Left ventricle myocardium inferior (tissue), 1 donor: ENCODE data around the gene GRIP2. TPM values are rescaled to one million over a fixed set of nuclear protein-coding genes. Genes with fewer than 3 reads are reported as not detected.

Source experiments
- DNase-seq: peaks from one replicate; pipeline ENCODE4 v3.0.0-alpha.2; 2020
- H3K27ac ChIP-seq: fragments of 200-600 bp; replicated peaks from 2 replicates; pipeline ENCODE4 v1.8.0; 2021
- H3K27me3 ChIP-seq: fragments of 200-600 bp; 2 replicates; pipeline ENCODE4 v1.8.0; 2021; ENCODE audit warnings: low read depth
- H3K36me3 ChIP-seq: fragments of 200-600 bp; 2 replicates; pipeline ENCODE4 v1.8.0; 2021
- H3K4me1 ChIP-seq: fragments of 200-600 bp; 2 replicates; pipeline ENCODE4 v1.8.0; 2021
- H3K4me3 ChIP-seq: fragments of 200-600 bp; 2 replicates; pipeline ENCODE4 v1.8.0; 2021; ENCODE audit warnings: mild to moderate bottlenecking, moderate library complexity
- H3K9me3 ChIP-seq: fragments of 200-600 bp; replicated peaks from 2 replicates; pipeline ENCODE4 v1.8.0; 2021
- intact Hi-C: fragments of 100-400 bp; cut with micrococcal nuclease; formaldehyde crosslinking; loops from one replicate; pipeline ENCODE4 v1.11.0; 2022
- total RNA-seq: library from RNA; stranded (reverse); fragmentation: NEBNext Ultra II Directional; extraction: Animal tissue kit (Norgen Biotek cat#: 25700); gene quantifications from one replicate; pipeline ENCODE4 v1.2.1, GENCODE V29; 2021
- TF ChIP-seq, protein P1 (sequence below): fragments of 200-600 bp; IDR thresholded peaks from 2 replicates; pipeline ENCODE4 v1.8.0; 2021; ENCODE audit warnings: antibody characterized with exemption, mild to moderate bottlenecking, borderline replicate concordance
- donor health status: DM: no; HTN: yes; CAD: no; lungs with severe emphysema.

GRIP2 gene
- total RNA-seq, 1 donor from 2014 or later = 59.1 TPM

DNA sequence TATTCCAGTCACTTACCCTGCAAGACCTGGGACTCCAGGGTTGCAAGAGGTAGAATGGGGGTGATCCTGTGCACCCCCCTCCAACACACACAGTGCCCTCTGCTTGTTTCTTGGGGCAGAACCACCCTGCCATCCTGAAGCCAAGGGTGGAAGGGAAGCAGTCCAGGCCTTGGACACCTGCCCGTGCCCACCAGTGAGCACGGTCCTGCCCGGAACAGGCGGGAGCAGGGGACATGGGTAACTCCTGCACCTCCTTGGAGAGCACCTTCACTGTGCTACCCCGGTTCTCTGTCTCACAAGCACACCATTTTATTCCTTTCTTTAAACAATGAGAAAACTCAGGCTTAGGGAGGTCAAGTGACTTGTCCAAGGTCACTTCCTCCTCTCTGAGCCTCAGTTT is 80.8 kb downstream of the GRIP2 start:
- no peak for DNase-seq
- Histone ChIP-seq H3K27ac (no peak overlapping the region), H3K27me3 (peaks cover 58% of the 10 kb centered on the region), H3K4me3 (no peak overlapping the region), H3K9me3 (no peaks in the 10 kb centered on the region), H3K36me3 (peaks cover 11% of the 10 kb centered on the region), H3K4me1 (peaks cover 71% of the 10 kb centered on the region)
- intact Hi-C loops = no loop called here
- TF ChIP-seq, protein P1, sequence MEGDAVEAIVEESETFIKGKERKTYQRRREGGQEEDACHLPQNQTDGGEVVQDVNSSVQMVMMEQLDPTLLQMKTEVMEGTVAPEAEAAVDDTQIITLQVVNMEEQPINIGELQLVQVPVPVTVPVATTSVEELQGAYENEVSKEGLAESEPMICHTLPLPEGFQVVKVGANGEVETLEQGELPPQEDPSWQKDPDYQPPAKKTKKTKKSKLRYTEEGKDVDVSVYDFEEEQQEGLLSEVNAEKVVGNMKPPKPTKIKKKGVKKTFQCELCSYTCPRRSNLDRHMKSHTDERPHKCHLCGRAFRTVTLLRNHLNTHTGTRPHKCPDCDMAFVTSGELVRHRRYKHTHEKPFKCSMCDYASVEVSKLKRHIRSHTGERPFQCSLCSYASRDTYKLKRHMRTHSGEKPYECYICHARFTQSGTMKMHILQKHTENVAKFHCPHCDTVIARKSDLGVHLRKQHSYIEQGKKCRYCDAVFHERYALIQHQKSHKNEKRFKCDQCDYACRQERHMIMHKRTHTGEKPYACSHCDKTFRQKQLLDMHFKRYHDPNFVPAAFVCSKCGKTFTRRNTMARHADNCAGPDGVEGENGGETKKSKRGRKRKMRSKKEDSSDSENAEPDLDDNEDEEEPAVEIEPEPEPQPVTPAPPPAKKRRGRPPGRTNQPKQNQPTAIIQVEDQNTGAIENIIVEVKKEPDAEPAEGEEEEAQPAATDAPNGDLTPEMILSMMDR = no peak

DNA sequence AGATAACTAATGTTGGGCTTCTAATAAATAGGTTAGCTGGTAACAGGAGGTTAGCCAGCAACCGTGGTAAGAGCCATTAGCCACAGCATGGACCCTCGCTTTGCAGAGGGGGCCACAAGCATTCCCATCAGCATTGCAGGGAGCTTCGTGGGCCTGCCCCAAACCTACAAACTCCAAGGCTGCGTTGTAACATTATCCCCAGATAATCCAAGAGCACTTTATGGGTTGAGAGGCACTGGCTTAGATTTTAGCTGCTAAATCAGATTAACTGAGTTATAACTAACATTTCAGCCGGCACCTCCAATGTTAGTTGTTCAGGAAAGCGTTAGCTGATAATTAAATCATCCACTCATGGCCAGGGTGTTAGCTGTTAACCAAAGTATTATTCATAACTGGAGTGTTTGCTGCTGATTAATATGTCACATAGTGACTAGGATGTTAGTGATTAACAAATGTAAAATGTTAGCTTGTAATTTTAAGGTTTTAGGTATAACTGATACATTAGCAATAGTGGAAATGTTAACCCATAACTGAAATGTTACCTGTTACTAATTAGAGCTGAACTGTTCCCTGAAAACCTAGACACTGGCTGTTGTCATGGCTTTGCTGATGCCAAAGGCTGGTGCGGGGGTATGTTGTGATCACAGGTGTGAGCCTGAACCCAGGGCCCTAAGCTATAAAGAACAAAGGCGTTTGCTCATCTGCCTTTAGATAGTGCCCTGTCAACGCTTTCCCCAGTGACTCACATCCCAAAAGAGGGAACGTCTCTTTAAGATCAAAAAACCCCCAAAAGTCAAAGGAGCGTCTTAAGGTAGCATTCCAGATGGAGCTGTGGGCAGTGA is 81.5 kb downstream of the GRIP2 start:
- H3K27me3 ChIP-seq = peaks cover 56% of the 10 kb centered on the region
- H3K4me3 ChIP-seq = no peak overlapping the region
- no peaks in the 10 kb centered on the region for H3K9me3 ChIP-seq
- intact Hi-C loops = no loop called here
- H3K4me1 ChIP-seq = peaks cover 73% of the 10 kb centered on the region
- no peak for DNase-seq
- no peak overlapping the region for H3K27ac ChIP-seq
- TF ChIP-seq, protein P1 = no peak
- H3K36me3 ChIP-seq = peaks cover 9% of the 10 kb centered on the region

GRCh38 chr3:14457999-14458398 is 82.1 kb downstream of the GRIP2 start:
- peaks cover 73% of the 10 kb centered on the region for H3K4me1 ChIP-seq
- H3K27ac ChIP-seq = peak overlapping the region; percentile 24
- H3K27me3 ChIP-seq = peaks cover 52% of the 10 kb centered on the region
- no peak for DNase-seq
- H3K36me3 ChIP-seq = peaks cover 2% of the 10 kb centered on the region
- intact Hi-C loops = no loop called here
- TF ChIP-seq, protein P1 = no peak
- H3K9me3 ChIP-seq = no peaks in the 10 kb centered on the region
- H3K4me3 ChIP-seq = no peak overlapping the region

DNA sequence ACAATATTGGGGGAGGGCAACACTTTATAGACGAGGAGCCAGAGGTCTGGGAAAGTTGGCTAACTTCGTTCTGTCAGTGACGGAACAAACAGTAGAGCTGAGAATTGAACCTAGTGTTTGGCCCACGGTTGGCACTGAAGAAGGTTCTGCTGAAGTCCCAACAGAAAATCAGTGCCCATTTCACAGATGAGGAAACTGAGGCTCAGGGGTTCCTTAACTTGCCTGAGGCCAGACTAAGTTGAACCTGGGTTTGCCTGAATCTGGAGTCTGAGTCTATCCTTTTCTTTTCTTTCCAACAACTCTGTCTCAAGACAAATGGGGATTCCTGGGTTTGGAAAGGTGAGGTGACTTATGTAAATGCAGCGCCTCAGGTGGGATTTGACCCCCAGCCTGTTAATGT is 82.7 kb downstream of the GRIP2 start:
- TF ChIP-seq, protein P1 = no peak
- Histone ChIP-seq H3K4me1 (peaks cover 72% of the 10 kb centered on the region), H3K4me3 (no peak overlapping the region), H3K27ac (peak overlapping the region; percentile 24), H3K36me3 (no peaks in the 10 kb centered on the region), H3K9me3 (no peaks in the 10 kb centered on the region), H3K27me3 (peaks cover 50% of the 10 kb centered on the region)
- intact Hi-C loops = no loop called here
- DNase-seq = no peak

DNA sequence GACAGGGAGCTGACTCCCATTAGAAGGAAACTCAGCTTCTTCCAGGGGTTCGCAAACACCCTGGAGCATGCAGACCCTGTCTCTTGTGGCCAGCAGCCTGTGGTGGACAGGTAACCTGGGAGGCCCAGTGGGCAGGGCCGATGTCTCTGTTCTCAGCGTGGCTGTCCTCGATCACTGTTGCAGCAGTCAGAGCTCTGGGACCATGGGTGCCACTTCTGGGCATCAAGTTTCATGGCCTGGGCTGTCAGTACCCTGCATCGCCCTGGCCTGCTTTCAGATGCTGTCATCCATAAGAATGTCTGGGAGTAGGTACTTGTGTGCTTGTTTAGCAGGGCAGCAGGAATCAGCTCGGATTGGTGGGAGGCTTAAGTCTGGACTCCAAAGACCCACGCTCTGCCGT is 83.3 kb downstream of the GRIP2 start:
- Histone ChIP-seq H3K27me3 (peaks cover 50% of the 10 kb centered on the region), H3K9me3 (no peaks in the 10 kb centered on the region), H3K4me1 (peaks cover 72% of the 10 kb centered on the region), H3K36me3 (no peaks in the 10 kb centered on the region), H3K27ac (no peak overlapping the region), H3K4me3 (no peak overlapping the region)
- intact Hi-C loops = no loop called here
- no peak for DNase-seq
- TF ChIP-seq, protein P1 = no peak
